MM.1S (cell line): ENCODE measurements around the gene NME7.

Experiments used
- DNase-seq: peaks from one replicate; pipeline ENCODE4 v3.0.0-alpha.2; 2015
- H2AFZ ChIP-seq: fragments of 300-600 bp; sonication (generic); 2 replicates; pipeline ENCODE4 v1.6.0; 2016; ENCODE audit warnings: antibody characterized with exemption, low read length
- H3F3A ChIP-seq: fragments of 300-600 bp; sonication (generic); 2 replicates; pipeline ENCODE4 v1.6.1; 2016; ENCODE audit warnings: mild to moderate bottlenecking, antibody characterized with exemption, low read length, moderate library complexity, mixed read lengths; ENCODE audit not compliant: insufficient read depth
- H3K27ac ChIP-seq: fragments of 300-600 bp; sonication (generic); 2 replicates; pipeline ENCODE4 v1.5.1; 2016; ENCODE audit warnings: mild to moderate bottlenecking, low read length
- H3K27me3 ChIP-seq: fragments of 300-600 bp; sonication (generic); replicated peaks from 2 replicates; pipeline ENCODE4 v1.6.0; 2016; ENCODE audit warnings: low read length; ENCODE audit not compliant: insufficient read depth
- H3K36me3 ChIP-seq: fragments of 300-600 bp; sonication (generic); replicated peaks from 2 replicates; pipeline ENCODE4 v1.6.1; 2016; ENCODE audit warnings: mild to moderate bottlenecking, low read length, mixed read lengths; ENCODE audit not compliant: insufficient read depth
- H3K4me1 ChIP-seq: fragments of 300-600 bp; sonication (generic); 2 replicates; pipeline ENCODE4 v1.6.1; 2016; ENCODE audit warnings: low read length, mixed read lengths
- H3K4me2 ChIP-seq: fragments of 300-600 bp; sonication (generic); 2 replicates; pipeline ENCODE4 v1.6.0; 2016; ENCODE audit warnings: low read depth, low read length
- H3K4me3 ChIP-seq: fragments of 300-600 bp; sonication (generic); 2 replicates; pipeline ENCODE4 v1.5.1; 2016; ENCODE audit warnings: low read length, mixed read lengths
- H3K79me2 ChIP-seq: fragments of 300-600 bp; sonication (generic); 2 replicates; pipeline ENCODE4 v1.6.1; 2016; ENCODE audit warnings: mixed run types, low read length, mixed read lengths
- H3K9ac ChIP-seq: fragments of 300-600 bp; sonication (generic); 2 replicates; pipeline ENCODE4 v1.6.1; 2016; ENCODE audit warnings: low read length, mixed read lengths
- H3K9me2 ChIP-seq: fragments of 300-600 bp; sonication (generic); replicated peaks from 2 replicates; pipeline ENCODE4 v1.6.1; 2016; ENCODE audit warnings: mild to moderate bottlenecking, low read length, mixed read lengths; ENCODE audit not compliant: insufficient read depth
- H3K9me3 ChIP-seq: fragments of 300-600 bp; sonication (generic); replicated peaks from 2 replicates; pipeline ENCODE4 v1.6.1; 2016; ENCODE audit warnings: mild to moderate bottlenecking, low read length, mixed read lengths; ENCODE audit not compliant: insufficient read depth
- H4K20me1 ChIP-seq: fragments of 300-600 bp; sonication (generic); 2 replicates; pipeline ENCODE4 v1.6.1; 2016; ENCODE audit warnings: mild to moderate bottlenecking, low read length, moderate library complexity, mixed read lengths; ENCODE audit not compliant: insufficient read depth
- EZH2 ChIP-seq: fragments of 300-600 bp; sonication (generic); optimal IDR thresholded peaks from 2 replicates; pipeline ENCODE3; 2017; ENCODE audit warnings: low read depth, mild to moderate bottlenecking, antibody characterized with exemption, low read length, mixed read lengths
- EZH2phosphoT487 ChIP-seq: fragments of 300-600 bp; sonication (generic); IDR thresholded peaks from 2 replicates; pipeline ENCODE4 v1.6.1; 2018; ENCODE audit warnings: antibody characterized with exemption, low read length
- TF ChIP-seq, protein P1 (sequence below): fragments of 300-600 bp; sonication (generic); IDR thresholded peaks from 2 replicates; pipeline ENCODE4 v1.5.1; 2016; ENCODE audit warnings: antibody characterized with exemption, low read length, mixed read lengths

The NME7 gene

DNA sequence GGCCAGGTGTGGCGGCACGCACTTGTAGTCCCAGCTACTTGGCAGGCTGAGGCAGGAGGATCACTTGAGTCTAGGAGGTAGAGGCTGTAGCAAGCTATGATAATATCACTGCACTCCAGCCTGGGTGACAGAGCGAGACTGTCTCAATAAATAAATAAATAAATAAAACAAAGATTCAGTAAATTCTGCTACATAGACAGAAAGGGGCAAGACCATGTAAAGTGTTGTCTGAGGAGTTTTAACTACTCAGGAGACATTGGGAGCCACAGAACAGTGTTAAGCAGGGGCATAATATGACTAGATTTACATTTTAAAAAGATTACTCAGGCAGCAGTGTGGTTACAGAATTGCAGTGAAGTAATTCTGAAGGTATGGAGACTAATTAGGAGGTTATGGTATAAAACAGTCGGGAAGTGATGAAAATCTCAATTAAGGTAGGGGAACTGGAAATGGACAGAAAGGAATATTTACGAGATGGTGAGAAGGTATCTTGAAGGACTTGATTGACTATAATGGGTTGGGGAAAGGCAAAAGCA, 166.4 kb downstream of the NME7 start:
- Histone ChIP-seq H3K27me3 (no peaks in the 10 kb centered on the region), H3K9ac (no peak overlapping the region), H3K9me2 (no peaks in the 10 kb centered on the region), H3K4me1 (no peaks in the 10 kb centered on the region), H3K4me3 (no peak overlapping the region), H2AFZ (no peak overlapping the region), H3K36me3 (no peaks in the 10 kb centered on the region), H3K4me2 (no peak overlapping the region), H3F3A (no peaks in the 10 kb centered on the region), H3K9me3 (no peaks in the 10 kb centered on the region), H4K20me1 (no peaks in the 10 kb centered on the region), H3K27ac (no peak overlapping the region), H3K79me2 (no peaks in the 10 kb centered on the region)
- DNase-seq = no peak
- TF ChIP-seq, protein P1, sequence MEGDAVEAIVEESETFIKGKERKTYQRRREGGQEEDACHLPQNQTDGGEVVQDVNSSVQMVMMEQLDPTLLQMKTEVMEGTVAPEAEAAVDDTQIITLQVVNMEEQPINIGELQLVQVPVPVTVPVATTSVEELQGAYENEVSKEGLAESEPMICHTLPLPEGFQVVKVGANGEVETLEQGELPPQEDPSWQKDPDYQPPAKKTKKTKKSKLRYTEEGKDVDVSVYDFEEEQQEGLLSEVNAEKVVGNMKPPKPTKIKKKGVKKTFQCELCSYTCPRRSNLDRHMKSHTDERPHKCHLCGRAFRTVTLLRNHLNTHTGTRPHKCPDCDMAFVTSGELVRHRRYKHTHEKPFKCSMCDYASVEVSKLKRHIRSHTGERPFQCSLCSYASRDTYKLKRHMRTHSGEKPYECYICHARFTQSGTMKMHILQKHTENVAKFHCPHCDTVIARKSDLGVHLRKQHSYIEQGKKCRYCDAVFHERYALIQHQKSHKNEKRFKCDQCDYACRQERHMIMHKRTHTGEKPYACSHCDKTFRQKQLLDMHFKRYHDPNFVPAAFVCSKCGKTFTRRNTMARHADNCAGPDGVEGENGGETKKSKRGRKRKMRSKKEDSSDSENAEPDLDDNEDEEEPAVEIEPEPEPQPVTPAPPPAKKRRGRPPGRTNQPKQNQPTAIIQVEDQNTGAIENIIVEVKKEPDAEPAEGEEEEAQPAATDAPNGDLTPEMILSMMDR = no peak
- TF ChIP-seq EZH2 (no peak), EZH2phosphoT487 (no peak)

DNA sequence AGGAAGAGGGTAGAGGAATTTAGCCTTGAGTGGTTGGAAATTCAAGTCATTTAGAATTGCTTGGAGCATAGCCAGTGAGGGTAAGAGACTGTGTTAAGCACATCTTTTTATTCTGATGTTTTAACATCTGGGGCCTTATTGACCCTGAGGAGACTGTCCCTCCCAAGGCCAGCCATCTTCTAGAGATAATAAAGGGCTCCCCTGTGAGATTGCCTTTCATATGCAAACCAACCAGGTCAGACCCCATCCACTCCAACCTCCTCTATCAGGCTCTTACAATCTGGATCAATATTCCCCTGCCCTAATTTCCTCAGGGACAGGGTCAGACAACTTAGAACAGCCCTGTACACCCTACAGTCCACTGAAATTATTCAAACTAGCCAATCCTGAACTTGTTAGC, 167.3 kb downstream of the NME7 start:
- Histone ChIP-seq H3K9me3 (no peaks in the 10 kb centered on the region), H3K4me1 (no peaks in the 10 kb centered on the region), H3K4me2 (no peak overlapping the region), H3K27ac (no peak overlapping the region), H3K36me3 (no peaks in the 10 kb centered on the region), H4K20me1 (no peaks in the 10 kb centered on the region), H3F3A (no peaks in the 10 kb centered on the region), H3K27me3 (no peaks in the 10 kb centered on the region), H3K9me2 (no peaks in the 10 kb centered on the region), H2AFZ (no peak overlapping the region), H3K4me3 (no peak overlapping the region), H3K79me2 (no peaks in the 10 kb centered on the region), H3K9ac (no peak overlapping the region)
- no peak for DNase-seq
- no peak for TF ChIP-seq EZH2
- no peak for TF ChIP-seq EZH2phosphoT487
- TF ChIP-seq, protein P1 = no peak

DNA sequence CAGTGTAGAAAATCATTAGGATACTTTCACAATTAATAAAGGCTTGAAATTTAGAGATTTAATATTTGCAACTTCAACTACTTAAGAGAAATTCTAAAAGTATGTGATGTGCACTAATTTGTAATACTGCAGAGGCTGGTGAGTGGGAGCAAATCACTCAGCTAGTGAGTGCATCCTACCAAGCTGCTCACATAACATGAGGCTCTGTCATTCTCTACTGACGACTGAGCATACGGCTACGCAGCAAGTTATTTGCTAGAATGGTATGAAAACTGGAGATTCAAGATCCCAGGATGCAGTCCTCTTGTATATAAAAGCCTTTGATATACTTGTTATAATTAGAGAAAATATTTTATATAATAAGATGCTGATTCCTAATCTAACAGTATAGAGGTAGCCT, 171.0 kb downstream of the NME7 start:
- H3K27me3 ChIP-seq = no peaks in the 10 kb centered on the region
- H3F3A ChIP-seq = no peaks in the 10 kb centered on the region
- TF ChIP-seq, protein P1 = no peak
- TF ChIP-seq EZH2phosphoT487 = no peak
- no peak for TF ChIP-seq EZH2
- no peaks in the 10 kb centered on the region for H4K20me1 ChIP-seq
- H3K9ac ChIP-seq = no peak overlapping the region
- no peaks in the 10 kb centered on the region for H3K9me3 ChIP-seq
- no peaks in the 10 kb centered on the region for H3K9me2 ChIP-seq
- H3K4me3 ChIP-seq = no peak overlapping the region
- H3K4me1 ChIP-seq = no peaks in the 10 kb centered on the region
- no peak overlapping the region for H3K27ac ChIP-seq
- H2AFZ ChIP-seq = no peak overlapping the region
- H3K4me2 ChIP-seq = no peak overlapping the region
- no peaks in the 10 kb centered on the region for H3K79me2 ChIP-seq
- DNase-seq = no peak
- no peaks in the 10 kb centered on the region for H3K36me3 ChIP-seq
